Heart left ventricle (tissue), 16 donors: ENCODE measurements around the gene MAFF. TPM values are rescaled to one million over a fixed set of nuclear protein-coding genes. Genes with fewer than 3 reads are reported as not detected.

Experiments
- ATAC-seq, 4 donors: fragments of 200-7000 bp; cut with Tn5 transposase; one replicate each; pipeline ENCODE4 v1.9.1; 2020 to 2022; ENCODE audit warnings: moderate library complexity in 4 of 4, mild to moderate bottlenecking in 3 of 4, moderate number of reproducible peaks in 1 of 4
- DNase-seq, 5 donors: peaks; one replicate each; pipeline ENCODE4 v3.0.0-alpha.2; 2020
- H3K27ac ChIP-seq, 12 donors: fragments of 200-600 bp; sonication (generic) in 4 of 12; one replicate each; pipeline versions ENCODE4 v1.5.0 to v1.8.0; 2016 to 2022; ENCODE audit warnings: mild to moderate bottlenecking in 2 of 12
- H3K27me3 ChIP-seq, 9 donors: fragments of 200-600 bp; sonication (generic) in 2 of 9; one replicate each; pipeline versions ENCODE4 v1.5.1 to v1.8.0; 2016 to 2022; ENCODE audit warnings: mild to moderate bottlenecking in 3 of 9
- H3K36me3 ChIP-seq, 9 donors: fragments of 200-600 bp; sonication (generic) in 2 of 9; one replicate each; pipeline versions ENCODE4 v1.5.0 to v1.8.0; 2018 to 2022; ENCODE audit warnings: mild to moderate bottlenecking in 2 of 9
- H3K4me1 ChIP-seq, 12 donors: fragments of 200-600 bp; sonication (generic) in 4 of 12; one replicate each; pipeline versions ENCODE4 v1.5.0 to v1.8.0; 2016 to 2022; ENCODE audit warnings: mild to moderate bottlenecking in 3 of 12
- H3K4me3 ChIP-seq, 12 donors: fragments of 200-600 bp; sonication (generic) in 4 of 12; one replicate each; pipeline versions ENCODE4 v1.5.0 to v1.8.0; 2017 to 2022; ENCODE audit warnings: mild to moderate bottlenecking in 9 of 12, moderate library complexity in 4 of 12
- H3K9me3 ChIP-seq, 12 donors: fragments of 200-600 bp; sonication (generic) in 4 of 12; one replicate each; pipeline versions ENCODE4 v1.5.0 to v1.8.0; 2016 to 2022; ENCODE audit warnings: mild to moderate bottlenecking in 1 of 12
- CTCF ChIP-seq, 12 donors: fragments of 200-600 bp; sonication (generic) in 4 of 12; IDR thresholded peaks; one replicate each; pipeline versions ENCODE4 v1.5.0 to v1.8.0; 2018 to 2022; ENCODE audit warnings: antibody characterized with exemption in 12 of 12, mild to moderate bottlenecking in 5 of 12
- POLR2A ChIP-seq, 2 donors: fragments of 450-650 bp; IDR thresholded peaks; one replicate each; pipeline ENCODE4 v1.6.1; 2017; ENCODE audit warnings: antibody characterized with exemption in 2 of 2, mild to moderate bottlenecking in 2 of 2, moderate library complexity in 2 of 2
- WGBS, 4 donors: extraction: QIAGEN DNeasy Blood & Tissue Kit in 2 of 4; methylation state at CpG; one replicate each; pipeline versions ENCODE4 v1.1.5 to v1.1.7; 2013 to 2018; 5-methylcytosine and 5-hydroxymethylcytosine counted together
- intact Hi-C, 10 donors: fragments of 100-400 bp; cut with DNase I; formaldehyde crosslinking; loops; one replicate each; pipeline versions ENCODE4 v1.11.1 to v1.14.2; 2022
- polyA plus RNA-seq, 2 donors: library from polyadenylated mRNA; stranded (reverse); fragments of 200-250 nt; gene quantifications; one replicate each; pipeline ENCODE4 v1.2.3, GENCODE V29; 2013
- total RNA-seq, 9 donors: library from RNA; depleted of rRNA in 2 of 9; stranded (reverse); fragments of >200 nt in 2 of 9; fragmentation: NEBNext Ultra II Directional in 3 of 9; extraction: Animal tissue kit (Norgen Biotek cat#: 25700) in 3 of 9; gene quantifications; one replicate each; pipeline versions ENCODE4 v1.1.0 to v1.2.4, GENCODE V29; 2016 to 2023
- donor health status: ischemic (EF 13 %, LVEDD 7.1; RV severe dilation, severe dysfunction).
- donor health status: healthy with polysubstance abuse.
- donor health status: DM: no; HTN: yes; CAD: no.
- donor health status: DM: no; HTN: no; CAD: no.
- donor health status: ischemic (EF 25% LVEDD 6.9; RV normal size, moderate dysfunction).
- donor health status: ischemic (EF 25% LVEDD 5.7; RV mildly dilated, moderate dysfunction).
- donor health status: healthy.
- donor health status: DM: yes; HTN: yes; CAD: no.
- donor health status: ischemic (EF 35%, LVEDD 5.7; RV mildly dilated, moderate dysfunction).
- donor health status: nonischemic (EF 11% LVEDD 7.7; RV severe dilation, severe dysfunction).
- donor health status: DM: yes; HTN: yes; CAD: no.
- donor health status: PGD.
- donor health status: ischemic (EF 29% LVEDD 5.4; RV normal size, mild dysfunction).
- donor health status: nonischemic (EF 23%, LVEDD 6.1; RV moderate dilation, normal function).

The MAFF gene
- total and polyA plus RNA-seq, 11 donors, result 1.9 to 36.0 (median 4.7) TPM

- WGBS, 4 donors, result 85 to 94% (median 90%) methylated on average over 1 of the region's 1 CpG
- intact Hi-C loops, result no loop called here
- no peak for TF ChIP-seq POLR2A (IDR thresholded peaks at IDR 0.05)
- TF ChIP-seq CTCF (IDR thresholded peaks at IDR 0.05), result no peak
Measured at GRCh38 chr22:38155703-38156102, 46.1 kb upstream of the MAFF start.

GRCh38 chr22:38162881-38163843 lies 38.6 kb upstream of the MAFF start:
- intact Hi-C loops, result no loop called here
- H3K4me1 ChIP-seq, result peaks cover 0 to 31% (median 12%) of the 10 kb centered on the region in 12 donors
- 51 to 64% (median 60%) methylated on average over 14 of the region's 14 CpGs for WGBS, 4 donors
- H3K27me3 ChIP-seq, result no peaks in the 10 kb centered on the region
- H3K4me3 ChIP-seq, result no peak overlapping the region
- H3K27ac ChIP-seq, result peak overlapping the region in 6 of 12 donors; percentile 9 to 64 (median 34)
- peaks cover 0 to 13% (median 0%) of the 10 kb centered on the region in 9 donors for H3K36me3 ChIP-seq
- DNase-seq, result no peak
- no peak for TF ChIP-seq POLR2A (IDR thresholded peaks at IDR 0.05)
- TF ChIP-seq CTCF (IDR thresholded peaks at IDR 0.05), result no peak
- ATAC-seq, result no peak
- no peaks in the 10 kb centered on the region for H3K9me3 ChIP-seq

More at GRCh38 chr22:38155703-38156102, 46.1 kb upstream of the MAFF start:
- Histone ChIP-seq H3K9me3 (no peaks in the 10 kb centered on the region), H3K27ac (no peak overlapping the region), H3K27me3 (no peaks in the 10 kb centered on the region), H3K36me3 (no peaks in the 10 kb centered on the region), H3K4me1 (no peaks in the 10 kb centered on the region), H3K4me3 (no peak overlapping the region)
- ATAC-seq, result no peak
- no peak for DNase-seq

- 67 to 73% (median 71%) methylated on average over 13 of the region's 13 CpGs for WGBS, 4 donors
- ATAC-seq, result peak in 3 of 4 donors; percentile 21 to 60 (median 44)
- peaks cover 0 to 40% (median 12%) of the 10 kb centered on the region in 12 donors for H3K4me1 ChIP-seq
- no peak for DNase-seq
- no peaks in the 10 kb centered on the region for H3K9me3 ChIP-seq
- TF ChIP-seq POLR2A (IDR thresholded peaks at IDR 0.05), result no peak
- TF ChIP-seq CTCF (IDR thresholded peaks at IDR 0.05), result no peak
- H3K36me3 ChIP-seq, result peaks cover 0 to 16% (median 0%) of the 10 kb centered on the region in 9 donors
- intact Hi-C loops, result no loop called here
- H3K27me3 ChIP-seq, result no peaks in the 10 kb centered on the region
- peak overlapping the region in 5 of 12 donors; percentile 9 to 64 (median 50) for H3K27ac ChIP-seq
- H3K4me3 ChIP-seq, result no peak overlapping the region
Measured at GRCh38 chr22:38163844-38164550, 37.8 kb upstream of the MAFF start.

GRCh38 chr22:38164551-38164918 lies 37.3 kb upstream of the MAFF start:
- Histone ChIP-seq H3K4me3 (no peak overlapping the region), H3K27me3 (no peaks in the 10 kb centered on the region), H3K4me1 (peaks cover 0 to 45% (median 12%) of the 10 kb centered on the region in 12 donors), H3K27ac (no peak overlapping the region), H3K9me3 (no peaks in the 10 kb centered on the region), H3K36me3 (peaks cover 0 to 16% (median 0%) of the 10 kb centered on the region in 9 donors)
- 89 to 90% (median 89%) methylated on average over 6 to 7 of the region's 7 CpGs for WGBS, 4 donors
- DNase-seq (no peak), ATAC-seq (no peak)
- no peak for TF ChIP-seq POLR2A (IDR thresholded peaks at IDR 0.05)
- TF ChIP-seq CTCF (IDR thresholded peaks at IDR 0.05), result no peak
- intact Hi-C loops, result no loop called here
